Measurements from ENCODE around the gene GRM4. TPM values are rescaled to one million over a fixed set of nuclear protein-coding genes. Genes with fewer than 3 reads are reported as not detected.

Gene GRM4
- total and polyA plus RNA-seq, 4 donors = 2.8 to 22.1 (median 15.2) TPM

- 93% methylated on average over 37 of the region's 40 CpGs for WGBS (ENCODE audit: insufficient coverage)
- H3K27me3 ChIP-seq (ENCODE audit: control insufficient read depth, insufficient read depth, low read length) = no peaks in the 10 kb centered on the region
- H3K4me3 ChIP-seq (ENCODE audit: low read depth, low read length) = no peak overlapping the region
- DNase-seq (ENCODE audit: low read depth in 4 of 6, low spot score in 6 of 6) = no peak
- peaks cover 25% of the 10 kb centered on the region for H3K36me3 ChIP-seq (ENCODE audit: control insufficient read depth, insufficient read depth, low read length)
- no peak overlapping the region for H3K27ac ChIP-seq (ENCODE audit: low read depth, low read length)
- H3K9me3 ChIP-seq (ENCODE audit: control insufficient read depth, insufficient read depth, low read length) = no peaks in the 10 kb centered on the region
- peaks cover 4% of the 10 kb centered on the region for H3K4me1 ChIP-seq (ENCODE audit: control insufficient read depth, insufficient read depth, low read length)
Measured at GRCh38 chr6:34035704-34036356, 110.1 kb downstream of the GRM4 start.

GRCh38 chr6:34035161-34035560, 110.7 kb downstream of the GRM4 start:
- Histone ChIP-seq H3K9me3 (ENCODE audit: control insufficient read depth, insufficient read depth, low read length) (no peaks in the 10 kb centered on the region), H3K27ac (ENCODE audit: low read depth, low read length) (no peak overlapping the region), H3K4me3 (ENCODE audit: low read depth, low read length) (no peak overlapping the region), H3K4me1 (ENCODE audit: control insufficient read depth, insufficient read depth, low read length) (peaks cover 4% of the 10 kb centered on the region), H3K36me3 (ENCODE audit: control insufficient read depth, insufficient read depth, low read length) (peaks cover 20% of the 10 kb centered on the region), H3K27me3 (ENCODE audit: control insufficient read depth, insufficient read depth, low read length) (no peaks in the 10 kb centered on the region)
- 82% methylated on average over 1 of the region's 1 CpG for WGBS (ENCODE audit: insufficient coverage)
- no peak for DNase-seq (ENCODE audit: low read depth in 4 of 6, low spot score in 6 of 6)

GRCh38 chr6:34032856-34033255, 113.0 kb downstream of the GRM4 start:
- H3K4me1 ChIP-seq (ENCODE audit: control insufficient read depth, insufficient read depth, low read length) = peaks cover 4% of the 10 kb centered on the region
- no peaks in the 10 kb centered on the region for H3K9me3 ChIP-seq (ENCODE audit: control insufficient read depth, insufficient read depth, low read length)
- no peaks in the 10 kb centered on the region for H3K27me3 ChIP-seq (ENCODE audit: control insufficient read depth, insufficient read depth, low read length)
- WGBS (ENCODE audit: insufficient coverage) = 63% methylated on average over 5 of the region's 5 CpGs
- peaks cover 29% of the 10 kb centered on the region for H3K36me3 ChIP-seq (ENCODE audit: control insufficient read depth, insufficient read depth, low read length)
- no peak overlapping the region for H3K4me3 ChIP-seq (ENCODE audit: low read depth, low read length)
- H3K27ac ChIP-seq (ENCODE audit: low read depth, low read length) = no peak overlapping the region
- DNase-seq (ENCODE audit: low read depth in 4 of 6, low spot score in 6 of 6) = no peak

- no peaks in the 10 kb centered on the region for H3K27me3 ChIP-seq (ENCODE audit: control insufficient read depth, insufficient read depth, low read length)
- H3K4me3 ChIP-seq (ENCODE audit: low read depth, low read length) = no peak overlapping the region
- peaks cover 4% of the 10 kb centered on the region for H3K4me1 ChIP-seq (ENCODE audit: control insufficient read depth, insufficient read depth, low read length)
- no peak for DNase-seq (ENCODE audit: low read depth in 4 of 6, low spot score in 6 of 6)
- 79% methylated on average over 12 of the region's 12 CpGs for WGBS (ENCODE audit: insufficient coverage)
- no peaks in the 10 kb centered on the region for H3K9me3 ChIP-seq (ENCODE audit: control insufficient read depth, insufficient read depth, low read length)
- no peak overlapping the region for H3K27ac ChIP-seq (ENCODE audit: low read depth, low read length)
- peaks cover 36% of the 10 kb centered on the region for H3K36me3 ChIP-seq (ENCODE audit: control insufficient read depth, insufficient read depth, low read length)
Measured at GRCh38 chr6:34031625-34032383, 114.1 kb downstream of the GRM4 start.

- Histone ChIP-seq H3K4me1 (ENCODE audit: control insufficient read depth, insufficient read depth, low read length) (peaks cover 5% of the 10 kb centered on the region), H3K4me3 (ENCODE audit: low read depth, low read length) (no peak overlapping the region), H3K36me3 (ENCODE audit: control insufficient read depth, insufficient read depth, low read length) (peaks cover 32% of the 10 kb centered on the region), H3K27ac (ENCODE audit: low read depth, low read length) (no peak overlapping the region), H3K9me3 (ENCODE audit: control insufficient read depth, insufficient read depth, low read length) (no peaks in the 10 kb centered on the region), H3K27me3 (ENCODE audit: control insufficient read depth, insufficient read depth, low read length) (no peaks in the 10 kb centered on the region)
- DNase-seq (ENCODE audit: low read depth in 4 of 6, low spot score in 6 of 6) = no peak
- WGBS (ENCODE audit: insufficient coverage) = 93% methylated on average over 6 of the region's 9 CpGs
Measured at GRCh38 chr6:34030831-34031624, 114.9 kb downstream of the GRM4 start.

- peaks cover 22% of the 10 kb centered on the region for H3K36me3 ChIP-seq (ENCODE audit: control insufficient read depth, insufficient read depth, low read length)
- WGBS (ENCODE audit: insufficient coverage) = 89% methylated on average over 14 of the region's 15 CpGs
- H3K27ac ChIP-seq (ENCODE audit: low read depth, low read length) = no peak overlapping the region
- peaks cover 13% of the 10 kb centered on the region for H3K4me1 ChIP-seq (ENCODE audit: control insufficient read depth, insufficient read depth, low read length)
- no peak overlapping the region for H3K4me3 ChIP-seq (ENCODE audit: low read depth, low read length)
- no peak for DNase-seq (ENCODE audit: low read depth in 4 of 6, low spot score in 6 of 6)
- no peaks in the 10 kb centered on the region for H3K9me3 ChIP-seq (ENCODE audit: control insufficient read depth, insufficient read depth, low read length)
- no peaks in the 10 kb centered on the region for H3K27me3 ChIP-seq (ENCODE audit: control insufficient read depth, insufficient read depth, low read length)
Measured at GRCh38 chr6:34029489-34030280, 116.2 kb downstream of the GRM4 start.

- Histone ChIP-seq H3K4me1 (ENCODE audit: control insufficient read depth, insufficient read depth, low read length) (peaks cover 13% of the 10 kb centered on the region), H3K4me3 (ENCODE audit: low read depth, low read length) (no peak overlapping the region), H3K27me3 (ENCODE audit: control insufficient read depth, insufficient read depth, low read length) (no peaks in the 10 kb centered on the region), H3K9me3 (ENCODE audit: control insufficient read depth, insufficient read depth, low read length) (no peaks in the 10 kb centered on the region), H3K36me3 (ENCODE audit: control insufficient read depth, insufficient read depth, low read length) (peaks cover 23% of the 10 kb centered on the region), H3K27ac (ENCODE audit: low read depth, low read length) (no peak overlapping the region)
- no peak for DNase-seq (ENCODE audit: low read depth in 4 of 6, low spot score in 6 of 6)
- WGBS (ENCODE audit: insufficient coverage) = 76% methylated on average over 17 of the region's 18 CpGs
Measured at GRCh38 chr6:34028691-34029360, 117.1 kb downstream of the GRM4 start.

GRCh38 chr6:34027939-34028441, 117.9 kb downstream of the GRM4 start:
- DNase-seq (ENCODE audit: low read depth in 4 of 6, low spot score in 6 of 6) = no peak
- Histone ChIP-seq H3K27ac (ENCODE audit: low read depth, low read length) (no peak overlapping the region), H3K36me3 (ENCODE audit: control insufficient read depth, insufficient read depth, low read length) (peaks cover 25% of the 10 kb centered on the region), H3K27me3 (ENCODE audit: control insufficient read depth, insufficient read depth, low read length) (no peaks in the 10 kb centered on the region), H3K9me3 (ENCODE audit: control insufficient read depth, insufficient read depth, low read length) (no peaks in the 10 kb centered on the region), H3K4me3 (ENCODE audit: low read depth, low read length) (no peak overlapping the region), H3K4me1 (ENCODE audit: control insufficient read depth, insufficient read depth, low read length) (peaks cover 13% of the 10 kb centered on the region)
- WGBS (ENCODE audit: insufficient coverage) = 92% methylated on average over 31 of the region's 31 CpGs
